ENCODE data around the gene TICRR. TPM values are rescaled to one million over a fixed set of nuclear protein-coding genes. Genes with fewer than 3 reads are reported as not detected.

The TICRR gene
- total and polyA plus RNA-seq, 4 experiments from 2014 or later: 0.07 to 0.14 (median 0.12) TPM; not detected in 1

Other genes with a start within 250 kb of the TICRR start
- 100 to 1,000 TPM; 148 to 151 TPM for gene POLG, start 240.6 kb upstream of the TICRR start, total RNA-seq
- 10 to 100 TPM; 19.4 to 51.4 TPM for gene POLG, start 240.6 kb upstream of the TICRR start, polyA plus RNA-seq
- not detected for gene RHCG, start 78.9 kb upstream of the TICRR start, total RNA-seq
- gene RHCG, start 78.9 kb upstream of the TICRR start, polyA plus RNA-seq: not detected
- not detected for gene KIF7, start 80.0 kb downstream of the TICRR start, total RNA-seq
- not detected for gene KIF7, start 80.0 kb downstream of the TICRR start, polyA plus RNA-seq
- 1 to 10 TPM in 1 of 2 experiments, under 1 TPM in 1; 0.44 to 1.2 TPM for gene PLIN1, start 103.9 kb downstream of the TICRR start, total RNA-seq
- under 1 TPM in 1 of 2 donors, not detected in 1; 0.46 TPM for gene PLIN1, start 103.9 kb downstream of the TICRR start, polyA plus RNA-seq
- gene PEX11A, start 115.3 kb downstream of the TICRR start, total RNA-seq: 1 to 10 TPM; 2.9 to 3.0 TPM
- gene PEX11A, start 115.3 kb downstream of the TICRR start, polyA plus RNA-seq: 1 to 10 TPM in 1 of 2 donors, under 1 TPM in 1; 0.78 to 2.7 TPM
- not detected for gene WDR93, start 115.3 kb downstream of the TICRR start, total RNA-seq
- gene WDR93, start 115.3 kb downstream of the TICRR start, polyA plus RNA-seq: not detected
- under 1 TPM; 0.53 to 0.79 TPM for gene MESP1, start 175.8 kb downstream of the TICRR start, total RNA-seq
- 1 to 10 TPM in 1 of 2 donors, under 1 TPM in 1; 0.69 to 1.2 TPM for gene MESP1, start 175.8 kb downstream of the TICRR start, polyA plus RNA-seq
- not detected for gene MESP2, start 200.9 kb downstream of the TICRR start, total RNA-seq
- not detected for gene MESP2, start 200.9 kb downstream of the TICRR start, polyA plus RNA-seq
- gene ANPEP, start 239.4 kb downstream of the TICRR start, total RNA-seq: 1 to 10 TPM; 1.9 to 2.2 TPM
- gene ANPEP, start 239.4 kb downstream of the TICRR start, polyA plus RNA-seq: not detected